GM12878 (cell line): Measurements from ENCODE around the gene CD1D. TPM values are rescaled to one million over a fixed set of nuclear protein-coding genes. Genes with fewer than 3 reads are reported as not detected.

ENCODE experiments used
- ATAC-seq: fragments of 200-7000 bp; cut with Tn5 transposase; 3 replicates; pipeline ENCODE4 v1.9.1; 2020; ENCODE audit warnings: mild to moderate bottlenecking, moderate library complexity
- BruUV-seq: library from RNA; stranded (reverse); fragments of 400-500 nt; replicated peaks from 2 replicates; lab custom pipeline; 2021; lab: Mats Ljungman, UMichigan
- CTCF ChIA-PET: fragments of 300-600 bp; sonication (Branson Sonifier 250); formaldehyde crosslinking; extraction: SDS; loops from one replicate; lab custom pipeline; 2021; ENCODE audit warnings: inconsistent platforms; lab: Yijun Ruan, JAX
- POLR2A ChIA-PET: fragments of 350-600 bp; formaldehyde crosslinking; extraction: SDS; loops from one replicate; lab custom pipeline; 2021; ENCODE audit warnings: inconsistent platforms; lab: Charles Lee
- RAD21 ChIA-PET: fragments of 300-600 bp; sonication (Branson Sonifier 250); formaldehyde crosslinking; loops from one replicate; lab custom pipeline; 2023; ENCODE audit warnings: antibody characterized with exemption; ENCODE audit not compliant: unreplicated experiment; lab: Charles Lee
- SMC1A ChIA-PET: fragments of 300-600 bp; sonication (Branson Sonifier 250); formaldehyde crosslinking; loops from one replicate; lab custom pipeline; 2023; ENCODE audit not compliant: unreplicated experiment, uncharacterized antibody; lab: Charles Lee
- DNase-seq: peaks from one replicate; pipeline ENCODE4 v3.0.0-alpha.2; 2011; ENCODE audit warnings: low read depth, low spot score
- FAIRE-seq: peaks from 3 replicates; lab custom pipeline; 2011; peaks lifted over from hg19 to GRCh38; lab: Jason Lieb, UNC
- H2AFZ ChIP-seq: 2 replicates; pipeline ENCODE4 v1.6.0; 2011; ENCODE audit warnings: low read depth, low read length, control low read depth; ENCODE audit not compliant: control insufficient read depth
- H3K27ac ChIP-seq: 2 replicates; pipeline ENCODE4 v1.5.1; 2011; ENCODE audit warnings: control low read depth; ENCODE audit not compliant: control insufficient read depth, insufficient read depth
- H3K27me3 ChIP-seq, 2 experiments: replicated peaks in 1 of 2; 2 replicates each; pipeline versions ENCODE4 v1.6.0 to v1.6.1; 2011; ENCODE audit warnings: low read length in 1 of 2; ENCODE audit not compliant: control insufficient read depth in 2 of 2, insufficient read depth in 2 of 2
- H3K36me3 ChIP-seq, 2 experiments: 2 replicates each; pipeline ENCODE4 v1.5.1; 2011; ENCODE audit warnings: low read length in 1 of 2; ENCODE audit not compliant: control insufficient read depth in 2 of 2, insufficient read depth in 2 of 2
- H3K4me1 ChIP-seq: 2 replicates; pipeline ENCODE4 v1.6.1; 2011; ENCODE audit warnings: mild to moderate bottlenecking, low read length, moderate library complexity, mixed read lengths; ENCODE audit not compliant: control insufficient read depth, insufficient read depth
- H3K4me2 ChIP-seq: 2 replicates; pipeline ENCODE4 v1.6.0; 2011; ENCODE audit warnings: control low read depth; ENCODE audit not compliant: control insufficient read depth, insufficient read depth
- H3K4me3 ChIP-seq: fragments of 200-600 bp; sonication (generic); 2 replicates; pipeline ENCODE4 v1.5.1; 2016
- H3K79me2 ChIP-seq: 2 replicates; pipeline ENCODE4 v1.6.0; 2011; ENCODE audit warnings: low read length; ENCODE audit not compliant: control insufficient read depth, insufficient read depth
- H3K9ac ChIP-seq: 2 replicates; pipeline ENCODE4 v1.8.0; 2011; ENCODE audit warnings: low read length, control low read depth, mixed read lengths; ENCODE audit not compliant: control insufficient read depth, insufficient read depth
- H3K9me3 ChIP-seq: replicated peaks from 3 replicates; pipeline ENCODE4 v1.5.1; 2011; ENCODE audit warnings: mild to moderate bottlenecking, low read length; ENCODE audit not compliant: control insufficient read depth, insufficient read depth
- H4K20me1 ChIP-seq: 2 replicates; pipeline ENCODE4 v1.6.0; 2011; ENCODE audit not compliant: control insufficient read depth, insufficient read depth
- BACH1 ChIP-seq: fragments of 450-650 bp; IDR thresholded peaks from 2 replicates; pipeline ENCODE4 v1.6.1; 2017; ENCODE audit warnings: mild to moderate bottlenecking, borderline replicate concordance
- BRCA1 ChIP-seq: IDR thresholded peaks from 2 replicates; pipeline ENCODE4 v1.6.1; 2011; ENCODE audit warnings: low read depth, low read length, improper control_type of control experiment
- CHD1 ChIP-seq: IDR thresholded peaks from 2 replicates; pipeline ENCODE4 v1.6.1; 2012; ENCODE audit warnings: low read depth, low read length, improper control_type of control experiment
- EGR1 ChIP-seq, 2 experiments: IDR thresholded peaks; 1 replicate in 1 of 2; 2 replicates in 1 of 2; pipeline ENCODE4 v1.6.1; 2011 to 2012; ENCODE audit warnings: low read depth in 2 of 2, low read length in 2 of 2, borderline replicate concordance in 1 of 2, mild to moderate bottlenecking in 1 of 2, moderate library complexity in 1 of 2
- HDAC6 ChIP-seq: fragments of 200-600 bp; sonication (generic); IDR thresholded peaks from one replicate; pipeline ENCODE4 v1.8.0; 2017; ENCODE audit warnings: antibody characterized with exemption; ENCODE audit not compliant: unreplicated experiment
- IRF3 ChIP-seq: fragments of 450-650 bp; IDR thresholded peaks from 2 replicates; pipeline ENCODE4 v1.6.1; 2014; ENCODE audit warnings: mild to moderate bottlenecking
- POLR2AphosphoS2 ChIP-seq: IDR thresholded peaks from 2 replicates; pipeline ENCODE4 v1.6.1; 2011; ENCODE audit warnings: low read depth, mild to moderate bottlenecking, low read length, improper control_type of control experiment, moderate library complexity
- RUNX3 ChIP-seq: IDR thresholded peaks from 2 replicates; pipeline ENCODE4 v1.6.1; 2012; ENCODE audit warnings: low read length, inconsistent platforms
- STAT1 ChIP-seq: fragments of 450-650 bp; conservative IDR thresholded peaks from 2 replicates; pipeline ENCODE4 v1.6.1; 2014; ENCODE audit warnings: antibody characterized with exemption, mild to moderate bottlenecking
- STAT3 ChIP-seq: IDR thresholded peaks from 2 replicates; pipeline ENCODE4 v1.6.1; 2011; ENCODE audit warnings: low read depth, low read length, improper control_type of control experiment
- ZNF24 ChIP-seq: fragments of 450-650 bp; IDR thresholded peaks from 2 replicates; pipeline ENCODE4 v1.6.1; 2017; ENCODE audit warnings: antibody characterized with exemption, mild to moderate bottlenecking
- ZNF274 ChIP-seq: IDR thresholded peaks from one replicate; pipeline ENCODE4 v1.8.0; 2011; ENCODE audit not compliant: insufficient read length, insufficient read depth
- ZNF592 ChIP-seq: fragments of 450-650 bp; IDR thresholded peaks from 2 replicates; pipeline ENCODE4 v1.6.1; 2017; ENCODE audit warnings: mild to moderate bottlenecking, moderate library complexity
- ZZZ3 ChIP-seq: IDR thresholded peaks from 2 replicates; pipeline ENCODE4 v1.6.1; 2011; ENCODE audit warnings: low read depth; ENCODE audit not compliant: control insufficient read depth, insufficient read length
- WGBS: methylation state at CpG from one replicate; pipeline ENCODE4 v1.1.6; 2016; ENCODE audit warnings: low lambda C conversion rate; ENCODE audit not compliant: insufficient replicate concordance, insufficient coverage; ENCODE audit errors: missing lambda C conversion rate; 5-methylcytosine and 5-hydroxymethylcytosine counted together
- in situ Hi-C: fragments of 300-500 bp; cut with MboI; formaldehyde crosslinking; loops from 9 replicates; pipeline ENCODE4 v1.14.3; 2018; ENCODE audit warnings: mixed read lengths
- intact Hi-C: fragments of 100-400 bp; cut with micrococcal nuclease; formaldehyde crosslinking; loops from one replicate; pipeline ENCODE4 v1.14.2; 2022; ENCODE audit not compliant: unreplicated experiment
- polyA plus RNA-seq, 11 experiments: library from polyadenylated mRNA; depleted of rRNA in 4 of 11; unstranded in 6 of 11; stranded (reverse) in 5 of 11; fragments of >200 nt; fragmentation: Nextera tagmentation in 4 of 11; fragmentation: Illumina TruSeq in 1 of 11; extraction: Ambion mirVana in 4 of 11; extraction: Trizol in 1 of 11; gene quantifications; 1 replicate in 1 of 11; 2 replicates in 10 of 11; pipeline versions ENCODE4 v1.2.1 to v1.2.3, GENCODE V29; 2011 to 2016; ENCODE audit warnings: inconsistent platforms in 2 of 11, missing spikeins in 2 of 11, low read depth in 1 of 11
- total RNA-seq, 4 experiments: library from RNA; depleted of rRNA in 3 of 4; stranded (reverse); fragments of >200 nt in 3 of 4; fragmentation: Illumina TruSeq in 1 of 4; extraction: Trizol in 1 of 4; gene quantifications; 2 replicates each; pipeline versions ENCODE4 v1.2.1 to v1.2.3, GENCODE V29; 2013 to 2021

Gene CD1D
- total and polyA plus RNA-seq, 10 of the 15 experiments (the other 5 are each of a cell fraction or from before 2014, with no cell fraction given), result 0.21 to 1.4 (median 0.73) TPM; not detected in 2

GRCh38 chr1:158199849-158200248, 19.2 kb downstream of the CD1D start:
- Histone ChIP-seq H3K9ac (no peak overlapping the region), H3K9me3 (no peaks in the 10 kb centered on the region), H2AFZ (no peak overlapping the region), H3K27me3 (no peaks in the 10 kb centered on the region), H3K4me3 (no peak overlapping the region), H3K79me2 (no peaks in the 10 kb centered on the region), H3K36me3 (no peaks in the 10 kb centered on the region), H3K4me1 (no peaks in the 10 kb centered on the region), H4K20me1 (no peaks in the 10 kb centered on the region), H3K27ac (no peak overlapping the region), H3K4me2 (no peak overlapping the region)
- in situ Hi-C loops (loop anchor here (10.0 kb wide), 1 partner anchor 135 kb away; the partner anchor contains the start of gene CD1B), intact Hi-C loops (loop anchor here (5.0 kb wide), 2 partner anchors 87 to 877 kb away; partner anchors contain the start of genes AIM2 and CD1C)
- BruUV-seq, result no TSS peak
- 57% methylated on average over 5 of the region's 5 CpGs for WGBS
- SMC1A ChIA-PET, result no interaction called here
- DNase-seq, result no peak
- FAIRE-seq, result no peak
- CTCF ChIA-PET, result no interaction called here
- POLR2A ChIA-PET, result no interaction called here
- no peak for TF ChIP-seq ZNF274
- no peak for TF ChIP-seq HDAC6
- no peak for TF ChIP-seq CHD1
- TF ChIP-seq POLR2AphosphoS2, result no peak
- TF ChIP-seq RUNX3, result peak; percentile 23; the same call in 1 of the 2 replicates
- TF ChIP-seq BRCA1, result no peak
- no peak for ATAC-seq
- RAD21 ChIA-PET, result no interaction called here

GRCh38 chr1:158200527-158200926, 19.8 kb downstream of the CD1D start:
- Histone ChIP-seq H3K4me3 (no peak overlapping the region), H3K4me2 (no peak overlapping the region), H3K9me3 (no peaks in the 10 kb centered on the region), H3K79me2 (no peaks in the 10 kb centered on the region), H4K20me1 (no peaks in the 10 kb centered on the region), H3K36me3 (no peaks in the 10 kb centered on the region), H2AFZ (no peak overlapping the region), H3K4me1 (no peaks in the 10 kb centered on the region), H3K27ac (no peak overlapping the region), H3K27me3 (no peaks in the 10 kb centered on the region), H3K9ac (no peak overlapping the region)
- ChIA-PET CTCF (no interaction called here), RAD21 (no interaction called here), SMC1A (no interaction called here), POLR2A (no interaction called here)
- in situ Hi-C loops, result loop anchor here (10.0 kb wide), 1 partner anchor 134 kb away; the partner anchor contains the start of gene CD1B
- 0% methylated on average over 1 of the region's 1 CpG for WGBS
- ATAC-seq (no peak), DNase-seq (no peak), FAIRE-seq (no peak)
- no TSS peak for BruUV-seq
- intact Hi-C loops, result loop anchor here (5.0 kb wide), 2 partner anchors 87 to 877 kb away; partner anchors contain the start of genes AIM2 and CD1C
- TF ChIP-seq IRF3 (no peak), STAT1 (no peak), ZNF24 (no peak), BACH1 (no peak), ZNF592 (no peak), ZZZ3 (no peak), STAT3 (no peak), EGR1 (IDR thresholded peaks at IDR 0.05; ENCODE audit: borderline replicate concordance in 1 of 2, low read depth in 2 of 2, low read length in 2 of 2) (no peak)
